ENCODE data around the gene TEX13D.

DNA sequence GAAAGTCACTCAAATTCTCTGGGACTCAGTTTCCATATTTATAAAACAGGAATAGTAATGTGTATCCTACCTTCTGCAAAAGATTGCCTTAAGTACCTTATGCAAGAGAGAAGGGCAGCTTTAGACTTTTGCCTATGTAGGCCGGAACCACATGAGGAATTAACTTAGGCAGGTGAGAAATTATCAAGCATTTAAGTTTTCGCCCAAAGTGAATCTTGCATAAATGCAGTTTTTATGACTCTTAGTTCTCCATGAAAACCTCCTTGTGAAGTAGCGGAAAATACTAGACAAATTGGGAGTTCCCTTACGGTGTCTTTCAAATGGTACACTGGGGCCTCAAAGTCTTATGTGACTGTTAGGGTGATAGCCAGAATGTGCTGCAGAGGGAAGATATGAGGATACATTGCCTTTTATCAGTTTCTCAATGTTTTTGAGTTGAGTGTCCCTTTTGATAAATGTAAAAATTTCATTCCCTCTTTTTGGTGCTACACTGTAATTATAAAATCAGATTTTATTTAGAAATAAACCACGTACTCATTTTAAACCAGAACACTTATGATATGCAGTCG lies 16.5 kb downstream of the TEX13D start:
- TF ChIP-seq, protein P1, sequence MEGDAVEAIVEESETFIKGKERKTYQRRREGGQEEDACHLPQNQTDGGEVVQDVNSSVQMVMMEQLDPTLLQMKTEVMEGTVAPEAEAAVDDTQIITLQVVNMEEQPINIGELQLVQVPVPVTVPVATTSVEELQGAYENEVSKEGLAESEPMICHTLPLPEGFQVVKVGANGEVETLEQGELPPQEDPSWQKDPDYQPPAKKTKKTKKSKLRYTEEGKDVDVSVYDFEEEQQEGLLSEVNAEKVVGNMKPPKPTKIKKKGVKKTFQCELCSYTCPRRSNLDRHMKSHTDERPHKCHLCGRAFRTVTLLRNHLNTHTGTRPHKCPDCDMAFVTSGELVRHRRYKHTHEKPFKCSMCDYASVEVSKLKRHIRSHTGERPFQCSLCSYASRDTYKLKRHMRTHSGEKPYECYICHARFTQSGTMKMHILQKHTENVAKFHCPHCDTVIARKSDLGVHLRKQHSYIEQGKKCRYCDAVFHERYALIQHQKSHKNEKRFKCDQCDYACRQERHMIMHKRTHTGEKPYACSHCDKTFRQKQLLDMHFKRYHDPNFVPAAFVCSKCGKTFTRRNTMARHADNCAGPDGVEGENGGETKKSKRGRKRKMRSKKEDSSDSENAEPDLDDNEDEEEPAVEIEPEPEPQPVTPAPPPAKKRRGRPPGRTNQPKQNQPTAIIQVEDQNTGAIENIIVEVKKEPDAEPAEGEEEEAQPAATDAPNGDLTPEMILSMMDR (IDR thresholded peaks at IDR 0.05), result no peak
- TF ChIP-seq POLR2A (IDR thresholded peaks at IDR 0.05), result no peak

Data from thyroid gland (tissue), 4 donors.